HG03139 (cell line): ENCODE measurements around the gene NT5DC4.

Experiments used
- ATAC-seq: cut with Tn5 transposase; IDR thresholded peaks from one replicate; pipeline ENCODE4 v1.9.1; 2021; ENCODE audit not compliant: unreplicated experiment

The NT5DC4 gene

GRCh38 chr2:112722816-112723546 is 2.2 kb downstream of the NT5DC4 start:
- ATAC-seq = no peak

GRCh38 chr2:112723547-112723940 is 2.7 kb downstream of the NT5DC4 start:
- no peak for ATAC-seq

- ATAC-seq = no peak
These were observed 3.2 kb downstream of the NT5DC4 start for GRCh38 chr2:112723995-112724394.

- ATAC-seq = no peak
These were observed 4.0 kb downstream of the NT5DC4 start for GRCh38 chr2:112724591-112725525.

- no peak for ATAC-seq
These were observed 5.0 kb downstream of the NT5DC4 start for GRCh38 chr2:112725545-112726457.

- peak; percentile 61 for ATAC-seq
These were observed 5.8 kb downstream of the NT5DC4 start for GRCh38 chr2:112726487-112727190.

GRCh38 chr2:112727276-112728028 is 6.6 kb downstream of the NT5DC4 start:
- ATAC-seq = no peak

GRCh38 chr2:112728029-112728362 is 7.2 kb downstream of the NT5DC4 start:
- no peak for ATAC-seq

- ATAC-seq = no peak
These were observed 7.8 kb downstream of the NT5DC4 start for GRCh38 chr2:112728378-112729175.

- no peak for ATAC-seq
These were observed 9.4 kb downstream of the NT5DC4 start for GRCh38 chr2:112730216-112730615.

GRCh38 chr2:112730791-112731190 is 10.0 kb downstream of the NT5DC4 start:
- ATAC-seq = no peak

- ATAC-seq = no peak
These were observed 10.7 kb downstream of the NT5DC4 start for GRCh38 chr2:112731479-112731878.

GRCh38 chr2:112733456-112733855 is 12.6 kb downstream of the NT5DC4 start:
- no peak for ATAC-seq

GRCh38 chr2:112733871-112734270 is 13.1 kb downstream of the NT5DC4 start:
- no peak for ATAC-seq

- no peak for ATAC-seq
These were observed 16.9 kb downstream of the NT5DC4 start for GRCh38 chr2:112737542-112738232.

GRCh38 chr2:112740527-112740926 is 19.7 kb downstream of the NT5DC4 start:
- no peak for ATAC-seq

GRCh38 chr2:112749755-112750559 is 29.1 kb downstream of the NT5DC4 start:
- peak; percentile 65 for ATAC-seq

GRCh38 chr2:112750560-112750843 is 29.7 kb downstream of the NT5DC4 start:
- no peak for ATAC-seq
